CD4-positive, alpha-beta T cell (primary cell): ENCODE measurements around the gene PINK1. TPM values are rescaled to one million over a fixed set of nuclear protein-coding genes. Genes with fewer than 3 reads are reported as not detected.
A peak's percentile ranks its signal among the peaks of the same experiment; 100 is the strongest.

Experiments
- ATAC-seq: fragments of 200-7000 bp; cut with Tn5 transposase; one replicate; pipeline ENCODE4 v1.10.0; 2022; ENCODE audit warnings: mild to moderate bottlenecking; ENCODE audit not compliant: poor library complexity
- CTCF ChIA-PET: fragments of 350-600 bp; sonication (Branson Sonifier 250); formaldehyde crosslinking; loops from one replicate; lab custom pipeline; 2021; ENCODE audit warnings: antibody characterized with exemption, inconsistent platforms; lab: Charles Lee
- POLR2A ChIA-PET: fragments of 350-600 bp; sonication (Branson Sonifier 250); formaldehyde crosslinking; loops from one replicate; lab custom pipeline; 2021; ENCODE audit warnings: antibody characterized with exemption, inconsistent platforms; lab: Charles Lee
- DNase-seq, 14 experiments: peaks; one replicate each; pipeline ENCODE4 v3.0.0-alpha.2; 2013 to 2020; ENCODE audit warnings: mixed read lengths in 2 of 14
- H3K27ac ChIP-seq, 2 donors: one replicate each; pipeline versions ENCODE4 v1.5.1 to v1.7.0; 2013; ENCODE audit warnings: low read length in 2 of 2, low read depth in 1 of 2, mild to moderate bottlenecking in 1 of 2
- H3K27me3 ChIP-seq, 2 experiments: 1 replicate in 1 of 2; 2 replicates in 1 of 2; pipeline versions ENCODE4 v1.6.1 to v1.7.0; 2013; ENCODE audit warnings: low read length in 2 of 2, control low read depth in 1 of 2, mild to moderate bottlenecking in 1 of 2, moderate library complexity in 1 of 2; ENCODE audit not compliant: insufficient read depth in 2 of 2, control insufficient read depth in 1 of 2
- H3K36me3 ChIP-seq: one replicate; pipeline ENCODE4 v1.6.1; 2013; ENCODE audit warnings: low read length, control low read depth; ENCODE audit not compliant: insufficient read depth
- H3K4me1 ChIP-seq: one replicate; pipeline ENCODE4 v1.6.1; 2013; ENCODE audit warnings: low read length, control low read depth; ENCODE audit not compliant: insufficient read depth
- H3K4me3 ChIP-seq: one replicate; pipeline ENCODE4 v1.5.1; 2013; ENCODE audit warnings: mild to moderate bottlenecking, low read length, moderate library complexity
- H3K9me3 ChIP-seq, 2 experiments: 1 replicate in 1 of 2; 2 replicates in 1 of 2; pipeline versions ENCODE4 v1.6.1 to v1.7.0; 2013; ENCODE audit warnings: low read length in 2 of 2, mild to moderate bottlenecking in 2 of 2, control low read depth in 1 of 2, moderate library complexity in 1 of 2; ENCODE audit not compliant: control insufficient read depth in 1 of 2, insufficient read depth in 1 of 2
- H3K27ac Mint-ChIP-seq: one replicate; pipeline ENCODE4 v1.8.0; 2020; ENCODE audit warnings: mixed read lengths
- H3K27me3 Mint-ChIP-seq: one replicate; pipeline ENCODE4 v1.8.0; 2021; ENCODE audit warnings: mixed read lengths
- H3K36me3 Mint-ChIP-seq: one replicate; pipeline ENCODE4 v1.8.0; 2021; ENCODE audit warnings: low read depth, mixed read lengths
- H3K4me1 Mint-ChIP-seq: one replicate; pipeline ENCODE4 v1.8.0; 2021; ENCODE audit warnings: low read depth, mixed read lengths
- H3K4me3 Mint-ChIP-seq: one replicate; pipeline ENCODE4 v1.8.0; 2020; ENCODE audit warnings: mild to moderate bottlenecking, mixed read lengths
- H3K9me3 Mint-ChIP-seq: one replicate; pipeline ENCODE4 v1.8.0; 2020; ENCODE audit warnings: mixed read lengths
- intact Hi-C, 2 experiments: fragments of 100-400 bp; cut with DNase I in 1 of 2; cut with micrococcal nuclease in 1 of 2; formaldehyde crosslinking; loops; one replicate each; pipeline versions ENCODE4 v1.15.1 to v1.9.0; 2023 to 2025; cut with DNase I, micrococcal nuclease
- total RNA-seq, 174 experiments: library from RNA in 2 of 174; stranded (reverse) in 2 of 174; gene quantifications; one replicate each; pipeline ENCODE4 v1.2.3 and lab custom pipeline; 2021 to 2026
- TF ChIP-seq, protein P1 (sequence below): fragments of 200-600 bp; IDR thresholded peaks from one replicate; pipeline ENCODE4 v1.8.0; 2022; ENCODE audit warnings: antibody characterized with exemption, mild to moderate bottlenecking

Gene PINK1
- total RNA-seq, 2 experiments from 2014 or later, result 6.6 to 7.5 TPM

GRCh38 chr1:20666804-20667203 is 33.5 kb downstream of the PINK1 start:
- ATAC-seq (peak; percentile 55), DNase-seq (peak in 1 of 14 experiments; percentile 18)
- ChIA-PET POLR2A (interaction anchor here (1.0 kb wide), 1 partner anchor 33 kb away, joined by 3 read pairs; no protein-coding TSS in a partner anchor), CTCF (interaction anchor here (1.9 kb wide), 1 partner anchor 30 kb away, joined by 5 read pairs; no protein-coding TSS in a partner anchor)
- Histone ChIP-seq H3K4me3 (no peak overlapping the region), H3K27ac (no peak overlapping the region), H3K36me3 (no peaks in the 10 kb centered on the region), H3K4me1 (peaks cover 9% of the 10 kb centered on the region), H3K9me3 (no peaks in the 10 kb centered on the region), H3K27me3 (no peaks in the 10 kb centered on the region)
- peak overlapping the region; percentile 27 for H3K4me3 Mint-ChIP-seq
- H3K9me3 Mint-ChIP-seq, result no peaks in the 10 kb centered on the region
- no peaks in the 10 kb centered on the region for H3K36me3 Mint-ChIP-seq
- peaks cover 10% of the 10 kb centered on the region for H3K4me1 Mint-ChIP-seq
- TF ChIP-seq, protein P1, sequence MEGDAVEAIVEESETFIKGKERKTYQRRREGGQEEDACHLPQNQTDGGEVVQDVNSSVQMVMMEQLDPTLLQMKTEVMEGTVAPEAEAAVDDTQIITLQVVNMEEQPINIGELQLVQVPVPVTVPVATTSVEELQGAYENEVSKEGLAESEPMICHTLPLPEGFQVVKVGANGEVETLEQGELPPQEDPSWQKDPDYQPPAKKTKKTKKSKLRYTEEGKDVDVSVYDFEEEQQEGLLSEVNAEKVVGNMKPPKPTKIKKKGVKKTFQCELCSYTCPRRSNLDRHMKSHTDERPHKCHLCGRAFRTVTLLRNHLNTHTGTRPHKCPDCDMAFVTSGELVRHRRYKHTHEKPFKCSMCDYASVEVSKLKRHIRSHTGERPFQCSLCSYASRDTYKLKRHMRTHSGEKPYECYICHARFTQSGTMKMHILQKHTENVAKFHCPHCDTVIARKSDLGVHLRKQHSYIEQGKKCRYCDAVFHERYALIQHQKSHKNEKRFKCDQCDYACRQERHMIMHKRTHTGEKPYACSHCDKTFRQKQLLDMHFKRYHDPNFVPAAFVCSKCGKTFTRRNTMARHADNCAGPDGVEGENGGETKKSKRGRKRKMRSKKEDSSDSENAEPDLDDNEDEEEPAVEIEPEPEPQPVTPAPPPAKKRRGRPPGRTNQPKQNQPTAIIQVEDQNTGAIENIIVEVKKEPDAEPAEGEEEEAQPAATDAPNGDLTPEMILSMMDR, result no peak
- H3K27me3 Mint-ChIP-seq, result no peaks in the 10 kb centered on the region
- intact Hi-C loops, result no loop called here
- H3K27ac Mint-ChIP-seq, result no peak overlapping the region

DNA sequence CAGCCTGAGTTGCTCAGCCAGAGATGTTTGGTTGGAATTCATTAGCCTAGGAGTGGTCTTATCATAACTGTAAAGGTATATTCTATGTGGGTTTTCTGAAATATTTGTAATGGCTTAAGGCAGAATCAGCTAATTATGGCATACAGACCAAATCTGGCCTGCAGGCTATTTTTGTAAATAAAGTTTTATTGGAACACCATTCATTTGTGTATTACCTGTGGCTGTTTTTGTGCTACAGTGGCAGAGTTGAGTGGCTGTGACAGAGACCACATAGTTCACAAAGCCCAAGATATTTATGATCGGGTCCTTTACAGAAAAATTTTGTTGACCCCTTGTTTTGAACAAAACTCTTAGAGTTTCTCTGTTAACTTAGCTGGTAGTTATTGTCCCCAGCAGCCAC is 35.3 kb downstream of the PINK1 start:
- no peaks in the 10 kb centered on the region for H3K9me3 Mint-ChIP-seq
- ChIA-PET POLR2A (no interaction called here), CTCF (no interaction called here)
- ATAC-seq (no peak), DNase-seq (no peak)
- no peak overlapping the region for H3K4me3 ChIP-seq
- H3K27me3 Mint-ChIP-seq, result peaks cover 7% of the 10 kb centered on the region
- intact Hi-C loops, result no loop called here
- H3K36me3 ChIP-seq, result no peaks in the 10 kb centered on the region
- H3K27ac ChIP-seq, result no peak overlapping the region
- no peak overlapping the region for H3K27ac Mint-ChIP-seq
- no peaks in the 10 kb centered on the region for H3K4me1 ChIP-seq
- TF ChIP-seq, protein P1, result no peak
- no peaks in the 10 kb centered on the region for H3K4me1 Mint-ChIP-seq
- no peak overlapping the region for H3K4me3 Mint-ChIP-seq
- no peaks in the 10 kb centered on the region for H3K36me3 Mint-ChIP-seq
- no peaks in the 10 kb centered on the region for H3K27me3 ChIP-seq
- H3K9me3 ChIP-seq, result no peaks in the 10 kb centered on the region

DNA sequence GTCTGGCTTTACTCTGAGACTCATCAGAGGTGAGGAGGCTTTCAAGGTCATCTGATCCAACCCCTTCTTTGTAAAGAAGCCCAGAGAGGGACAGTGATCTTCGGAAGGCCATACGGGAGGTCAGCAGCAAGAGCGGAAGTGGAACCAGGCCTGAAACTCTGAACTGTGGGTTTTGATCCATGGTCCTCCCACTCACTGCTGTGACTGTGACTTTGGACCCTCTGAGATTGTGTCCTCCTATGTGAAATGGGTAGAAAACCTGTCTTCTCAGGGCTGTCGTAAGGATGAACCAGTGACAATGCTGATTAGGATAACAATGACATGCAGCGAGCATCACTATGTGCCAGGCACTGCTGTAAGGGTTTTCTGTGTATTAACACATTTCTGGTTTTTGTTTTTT is 37.7 kb downstream of the PINK1 start:
- H3K4me3 ChIP-seq, result no peak overlapping the region
- no peaks in the 10 kb centered on the region for H3K36me3 ChIP-seq
- H3K27me3 Mint-ChIP-seq, result peaks cover 11% of the 10 kb centered on the region
- no peaks in the 10 kb centered on the region for H3K4me1 Mint-ChIP-seq
- no peaks in the 10 kb centered on the region for H3K27me3 ChIP-seq
- no peak for DNase-seq
- intact Hi-C loops, result no loop called here
- no peak overlapping the region for H3K4me3 Mint-ChIP-seq
- no peak overlapping the region for H3K27ac Mint-ChIP-seq
- CTCF ChIA-PET, result no interaction called here
- no peaks in the 10 kb centered on the region for H3K9me3 Mint-ChIP-seq
- no peaks in the 10 kb centered on the region for H3K9me3 ChIP-seq
- H3K4me1 ChIP-seq, result no peaks in the 10 kb centered on the region
- ATAC-seq, result no peak
- H3K27ac ChIP-seq, result no peak overlapping the region
- no peaks in the 10 kb centered on the region for H3K36me3 Mint-ChIP-seq
- POLR2A ChIA-PET, result no interaction called here
- TF ChIP-seq, protein P1, result no peak
